SK-N-SH (cell line): ENCODE measurements around the gene RLN2.

Experiments used
- CTCF ChIP-seq: fragments of 200-600 bp; sonication (generic); IDR thresholded peaks from 2 replicates; pipeline ENCODE4 v1.6.1; 2017; ENCODE audit warnings: antibody characterized with exemption, mild to moderate bottlenecking, moderate library complexity
- EP300 ChIP-seq, 2 experiments: IDR thresholded peaks; 2 replicates each; pipeline versions ENCODE4 v1.4.0 to v1.6.1; 2012; ENCODE audit warnings: borderline replicate concordance in 1 of 2, low read depth in 1 of 2, low read length in 1 of 2
- JUND ChIP-seq: IDR thresholded peaks from 2 replicates; pipeline ENCODE4 v1.4.0; 2012
- MAX ChIP-seq: IDR thresholded peaks from 2 replicates; pipeline ENCODE4 v1.4.0; 2012; ENCODE audit warnings: low read depth
- NRF1 ChIP-seq: IDR thresholded peaks from 2 replicates; pipeline ENCODE4 v1.6.1; 2012; ENCODE audit warnings: low read depth, mild to moderate bottlenecking, low read length
- POLR2AphosphoS5 ChIP-seq: IDR thresholded peaks from 2 replicates; pipeline ENCODE4 v1.6.1; 2012; ENCODE audit warnings: low read depth, low read length
- RAD21 ChIP-seq: IDR thresholded peaks from 2 replicates; pipeline ENCODE4 v1.6.1; 2012; ENCODE audit warnings: mild to moderate bottlenecking, low read length
- RXRA ChIP-seq: IDR thresholded peaks from 2 replicates; pipeline ENCODE4 v1.4.0; 2012; ENCODE audit warnings: low read depth, mild to moderate bottlenecking, borderline replicate concordance
- USF2 ChIP-seq: fragments of 150-350 bp; IDR thresholded peaks from 2 replicates; pipeline ENCODE4 v1.6.1; 2017; ENCODE audit warnings: antibody characterized with exemption, low read length, low read depth, borderline replicate concordance

DNA sequence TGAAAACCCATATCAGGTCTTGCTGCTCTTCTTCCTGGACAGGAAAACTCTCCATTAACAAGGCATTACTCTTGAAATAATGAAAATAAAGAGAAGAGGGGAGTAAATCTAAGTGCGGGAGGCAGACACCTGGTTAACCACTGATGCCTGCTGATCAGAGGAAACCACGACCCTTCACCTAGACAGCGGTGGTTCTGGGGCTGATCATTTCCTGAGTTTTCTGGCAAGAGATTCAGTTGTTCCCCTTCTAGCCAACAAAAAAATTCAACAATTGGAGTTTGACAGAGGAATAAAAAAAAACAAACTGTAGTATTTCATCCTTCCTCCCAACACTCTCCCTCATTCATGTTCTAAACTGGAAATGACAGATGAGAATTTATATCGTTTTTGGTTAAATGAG is 3.0 kb downstream of the RLN2 start:
- no peak for TF ChIP-seq NRF1
- TF ChIP-seq EP300 (IDR thresholded peaks at IDR 0.05; ENCODE audit: borderline replicate concordance in 1 of 2, low read depth in 1 of 2, low read length in 1 of 2): no peak
- no peak for TF ChIP-seq MAX
- no peak for TF ChIP-seq JUND
- TF ChIP-seq CTCF: no peak
- no peak for TF ChIP-seq RAD21
- no peak for TF ChIP-seq USF2
- no peak for TF ChIP-seq RXRA
- TF ChIP-seq POLR2AphosphoS5: no peak
